HG02678 (cell line): ENCODE measurements around the gene GFM1.

Experiments used
- ATAC-seq: cut with Tn5 transposase; IDR thresholded peaks from one replicate; pipeline ENCODE4 v1.9.1; 2021; ENCODE audit warnings: mild to moderate bottlenecking, moderate library complexity; ENCODE audit not compliant: unreplicated experiment

The GFM1 gene

DNA sequence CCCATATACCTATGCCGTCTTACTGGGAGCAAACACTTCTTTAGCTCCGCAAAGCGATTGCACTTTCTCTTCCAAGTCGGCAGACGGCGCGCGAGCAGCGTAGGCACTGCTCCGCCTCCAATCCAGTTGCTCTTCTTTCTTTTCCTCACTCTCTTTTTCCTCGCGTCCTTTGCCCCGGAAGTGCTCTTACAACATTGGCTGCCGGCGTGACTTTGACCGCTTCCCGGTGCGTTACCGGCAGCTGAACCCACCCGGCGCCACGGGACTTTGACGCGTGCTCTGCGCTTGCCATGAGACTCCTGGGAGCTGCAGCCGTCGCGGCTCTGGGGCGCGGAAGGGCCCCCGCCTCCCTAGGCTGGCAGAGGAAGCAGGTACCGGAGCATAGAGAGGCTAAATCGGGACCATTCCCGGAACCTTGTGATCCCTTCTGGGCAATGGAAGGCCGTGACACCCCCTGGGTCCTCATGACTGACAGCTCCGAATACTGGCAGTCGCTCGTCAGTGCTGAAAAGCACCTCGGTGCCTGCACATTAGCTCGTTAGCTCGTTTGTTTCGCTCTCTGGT lies at the start of gene GFM1:
TSS of gene GFM1 (plus strand) at position 183 of the 564 bp plus-strand sequence. CDS start at position 291, 108 bp downstream.
- ATAC-seq: peak; percentile 99

DNA sequence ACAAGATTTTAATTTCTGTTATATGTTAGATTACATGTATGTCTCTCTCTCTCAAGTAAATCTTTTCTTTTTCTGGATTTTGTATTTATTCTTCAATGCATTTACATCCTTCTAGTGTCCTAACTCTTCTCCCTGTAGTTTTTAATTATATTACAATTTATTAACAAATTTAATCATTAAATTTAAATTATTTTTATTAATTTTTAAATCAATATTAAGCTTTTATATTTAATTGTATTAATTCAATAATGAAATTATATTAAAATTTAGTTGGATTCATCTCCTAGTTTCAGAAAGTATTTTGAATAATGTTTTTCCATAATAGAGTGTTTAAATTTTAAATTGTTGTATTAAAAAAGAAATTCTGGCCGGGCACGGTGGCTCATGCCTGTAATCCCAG lies 43.5 kb upstream of the GFM1 start:
- ATAC-seq: no peak

DNA sequence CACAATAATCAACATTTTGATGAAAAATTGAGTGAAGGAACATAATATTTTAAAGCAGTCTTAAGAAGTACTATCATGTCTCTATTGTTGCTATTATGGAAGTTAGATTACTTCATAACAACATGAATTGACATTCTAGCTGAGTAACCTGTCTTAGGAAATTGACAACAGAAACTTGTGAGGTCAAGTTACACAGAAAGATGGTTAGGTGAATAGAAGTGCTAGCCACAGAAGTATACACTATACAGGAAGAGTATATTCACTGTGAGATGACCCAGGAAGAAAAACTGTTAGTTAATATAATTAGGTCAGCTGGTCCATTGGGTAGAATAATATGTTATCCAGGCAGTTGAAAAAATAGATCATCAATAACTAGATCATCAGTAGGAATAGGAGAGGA lies 42.1 kb upstream of the GFM1 start:
- ATAC-seq: no peak

DNA sequence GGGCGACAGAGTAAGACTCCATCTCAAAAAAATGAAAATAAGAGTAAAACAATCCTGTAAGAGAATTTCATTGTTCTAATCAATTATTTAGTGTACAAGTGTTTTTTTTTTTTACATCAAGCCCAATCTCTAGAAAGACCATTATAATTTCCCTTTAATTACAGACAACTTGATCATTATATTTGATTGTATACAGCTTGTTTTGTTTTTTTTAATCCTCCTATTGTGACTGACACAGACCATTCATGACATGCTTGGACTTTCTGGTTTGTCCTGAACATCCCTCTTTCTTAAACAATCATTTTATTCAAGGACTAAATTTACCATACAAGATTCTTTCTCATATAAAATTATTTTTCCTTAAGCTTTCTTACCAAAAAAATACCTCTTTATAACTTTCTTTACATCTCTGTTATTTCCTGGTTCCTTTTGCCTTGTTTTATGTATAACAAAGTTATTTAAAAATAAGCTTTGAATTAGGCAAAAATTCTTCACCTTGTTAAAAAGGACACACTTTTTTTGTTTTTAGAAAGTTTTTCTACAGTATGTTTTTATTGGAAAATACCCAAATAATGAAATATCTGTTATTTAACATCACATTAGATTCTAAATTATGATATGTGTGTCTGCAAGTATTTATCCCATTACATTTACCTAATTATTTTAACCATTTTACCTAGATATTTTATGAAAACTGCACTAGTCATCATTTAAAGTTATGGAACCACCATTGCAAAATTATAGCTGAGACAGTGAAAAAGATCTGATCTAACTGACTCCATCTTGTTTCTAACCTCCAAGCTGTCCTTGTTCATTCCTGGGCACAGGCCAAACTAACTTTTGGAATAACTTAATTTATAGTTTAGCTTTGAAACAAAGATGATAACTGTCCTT lies 26.1 kb upstream of the GFM1 start:
- no peak for ATAC-seq

DNA sequence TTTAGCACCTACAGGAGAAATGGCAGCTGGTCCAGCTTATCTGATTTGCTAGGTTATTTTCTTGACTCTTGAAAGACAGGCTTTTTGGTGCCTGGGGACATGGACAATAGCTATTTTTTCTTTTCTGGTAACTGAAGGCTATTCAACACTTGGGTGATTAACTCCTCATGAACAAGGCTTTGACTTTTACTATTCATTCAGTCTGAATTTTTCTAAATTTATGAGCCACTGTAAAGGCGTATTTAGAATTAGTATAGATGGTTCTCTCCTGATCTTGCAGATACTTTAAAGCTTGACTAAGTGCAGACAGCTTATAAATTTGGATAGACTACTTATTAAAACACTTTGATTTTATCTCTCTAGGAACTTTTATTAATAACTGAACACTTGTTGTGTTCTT lies 18.4 kb upstream of the GFM1 start:
- ATAC-seq: no peak

DNA sequence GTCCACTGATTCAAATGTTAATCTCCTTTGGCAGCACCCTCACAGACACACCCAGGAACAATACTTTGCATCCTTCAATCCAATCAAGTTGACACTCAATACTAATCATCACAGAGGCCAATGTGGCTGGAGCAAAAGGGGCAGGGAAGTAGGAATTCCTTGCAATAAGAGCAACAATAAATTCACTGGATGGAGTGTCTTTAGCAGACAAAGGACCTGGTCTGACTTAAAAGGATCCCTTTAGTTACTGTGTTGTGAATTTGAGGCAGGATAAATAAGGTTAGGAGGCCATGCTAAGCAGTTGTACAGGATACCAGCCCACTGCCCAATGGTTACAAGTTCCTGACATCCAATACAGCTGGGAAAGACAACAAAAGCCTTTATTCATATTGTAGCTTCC lies 12.3 kb upstream of the GFM1 start:
- ATAC-seq: no peak

DNA sequence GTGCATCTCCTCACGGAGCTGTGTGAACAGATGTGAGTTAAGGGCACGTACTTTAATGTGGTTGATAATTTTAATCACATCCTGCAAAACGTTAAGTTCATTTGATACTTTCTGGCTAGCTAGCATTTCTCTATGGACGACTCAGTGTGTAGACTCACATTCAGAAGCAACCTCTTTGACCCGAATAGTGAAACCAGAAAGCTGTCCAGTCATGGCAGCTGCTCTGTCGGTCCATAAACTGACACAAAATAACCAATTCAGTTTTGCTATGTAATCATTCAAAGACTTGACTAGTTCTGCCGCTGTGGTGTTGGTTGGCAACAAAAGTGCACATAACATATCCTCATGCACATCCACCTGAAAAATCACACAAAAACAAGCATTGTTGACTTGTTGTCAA lies 3.7 kb upstream of the GFM1 start:
- ATAC-seq: no peak

DNA sequence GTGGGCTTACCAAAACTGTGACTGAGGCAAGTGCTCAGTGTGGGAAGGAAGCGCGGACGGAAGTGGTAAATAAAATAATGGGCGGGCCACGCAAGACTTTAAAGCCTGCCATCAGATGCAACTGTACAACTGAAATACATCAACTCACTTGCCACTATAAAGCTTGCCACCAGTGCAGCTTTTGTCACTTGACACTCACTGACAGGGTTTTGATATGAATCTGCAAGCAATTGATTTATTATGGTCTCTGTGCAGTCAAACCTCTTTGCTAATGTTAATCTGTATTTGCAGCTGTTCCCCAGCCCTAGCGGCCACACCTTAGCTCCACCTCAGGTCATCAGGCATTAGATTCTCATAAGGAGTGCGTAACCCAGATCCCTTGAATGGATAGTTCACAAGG lies 2.3 kb upstream of the GFM1 start:
- ATAC-seq: no peak

DNA sequence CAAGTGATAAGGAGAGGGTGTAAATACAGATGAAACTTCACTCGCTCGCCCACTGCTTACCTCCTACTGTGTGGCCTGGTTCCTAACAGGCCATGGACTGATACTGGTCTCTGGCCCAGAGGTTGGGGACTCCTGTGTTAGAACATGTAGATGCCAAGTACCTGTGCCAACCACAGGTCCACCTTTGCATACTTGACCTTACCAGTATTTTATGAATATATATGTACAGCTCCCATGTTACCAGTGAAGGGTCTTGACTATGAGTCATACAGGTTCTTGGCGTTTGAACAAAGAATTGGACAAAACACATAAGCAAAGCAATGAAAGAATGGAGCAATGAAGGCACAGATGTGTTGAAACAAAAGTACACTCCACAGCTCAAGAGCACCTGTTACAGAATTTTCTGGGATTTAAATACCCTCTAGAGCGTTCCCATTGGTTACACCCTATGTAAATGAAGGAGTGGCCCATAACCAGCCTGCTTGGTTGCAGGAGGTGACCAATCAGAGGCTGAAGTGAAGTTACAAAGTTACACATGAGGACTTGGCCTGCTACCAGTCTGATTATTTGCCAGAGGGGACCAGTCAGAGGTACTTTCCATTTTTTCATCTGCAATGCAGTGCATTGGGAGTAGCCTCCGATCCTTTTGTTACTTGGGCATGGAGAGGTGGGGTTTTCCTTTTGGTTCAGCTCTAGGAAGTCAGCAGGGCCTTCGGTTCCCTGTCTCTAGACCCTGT lies 1.7 kb upstream of the GFM1 start:
- no peak for ATAC-seq

DNA sequence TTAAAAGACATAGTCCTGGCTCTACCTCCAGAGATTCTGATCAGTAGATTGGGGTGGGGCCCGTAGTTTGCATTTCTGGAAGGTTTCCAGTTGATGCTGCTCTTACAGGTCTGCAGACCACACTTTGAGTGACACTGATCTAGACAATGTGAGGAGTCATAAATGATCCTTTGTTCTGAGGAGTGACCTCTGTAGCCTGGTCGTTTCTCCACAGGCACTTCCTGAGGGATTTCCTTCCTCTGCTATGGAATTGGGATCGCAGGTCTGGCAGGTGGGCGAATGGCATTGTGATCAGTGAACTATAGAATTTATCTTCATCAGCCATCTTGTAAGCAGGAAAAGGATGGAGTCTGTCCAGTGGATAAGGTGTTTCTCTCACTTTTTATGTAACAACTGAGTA lies 5.5 kb downstream of the GFM1 start:
- ATAC-seq: no peak

DNA sequence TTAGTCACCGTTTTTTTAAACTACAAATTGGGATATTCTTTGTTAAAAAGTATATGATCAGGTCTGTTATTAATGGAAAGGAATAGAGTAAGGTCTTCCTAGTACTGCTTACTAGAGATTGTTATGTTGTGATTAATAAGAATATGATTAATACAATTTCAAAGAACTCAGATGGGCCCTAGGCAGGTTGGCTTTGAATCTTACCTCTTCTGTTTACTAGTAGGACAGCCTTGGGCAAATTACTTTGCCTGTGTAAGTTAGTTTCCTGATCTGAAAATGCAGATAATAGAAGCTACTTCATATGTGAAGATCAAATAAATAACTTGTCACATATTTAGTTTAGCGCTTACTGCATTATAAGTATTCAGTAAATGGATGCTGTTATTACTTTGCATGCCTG lies 6.9 kb downstream of the GFM1 start:
- ATAC-seq: no peak

DNA sequence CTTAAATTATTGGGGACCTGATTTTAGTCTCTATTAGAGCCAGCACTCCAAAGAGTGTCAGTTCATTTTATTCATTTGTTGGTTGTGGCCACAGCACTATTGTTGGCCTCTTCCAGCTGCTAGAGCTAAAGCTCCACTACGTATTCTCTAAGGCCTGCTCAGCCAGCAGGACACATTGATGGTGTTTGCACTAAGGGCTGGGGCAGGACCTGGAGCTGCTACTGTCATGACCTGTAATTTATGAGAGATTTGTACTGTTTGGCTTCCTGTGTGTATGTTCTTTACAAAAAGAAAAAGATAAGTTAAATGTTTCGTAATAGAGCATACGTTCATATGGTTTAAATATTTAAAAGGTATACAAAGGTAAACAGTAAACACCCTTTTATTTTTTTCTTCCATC lies 8.1 kb downstream of the GFM1 start:
- no peak for ATAC-seq

DNA sequence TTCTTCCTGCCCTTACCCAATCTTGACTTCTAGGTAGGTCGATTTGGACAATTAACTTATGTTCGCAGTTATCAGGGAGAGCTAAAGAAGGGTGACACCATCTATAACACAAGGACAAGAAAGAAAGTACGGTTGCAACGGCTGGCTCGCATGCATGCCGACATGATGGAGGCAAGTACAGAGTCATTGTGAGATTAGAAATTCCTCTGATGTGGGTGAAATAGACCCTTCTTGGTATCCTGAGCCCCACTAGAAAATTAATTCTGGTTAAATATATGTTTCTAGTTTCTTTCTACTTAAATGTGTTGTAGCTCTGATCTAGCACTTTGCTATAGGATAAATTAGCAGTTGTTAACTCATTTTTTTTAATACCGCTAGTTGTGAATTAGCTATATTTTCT lies 14.6 kb downstream of the GFM1 start:
- ATAC-seq: no peak

DNA sequence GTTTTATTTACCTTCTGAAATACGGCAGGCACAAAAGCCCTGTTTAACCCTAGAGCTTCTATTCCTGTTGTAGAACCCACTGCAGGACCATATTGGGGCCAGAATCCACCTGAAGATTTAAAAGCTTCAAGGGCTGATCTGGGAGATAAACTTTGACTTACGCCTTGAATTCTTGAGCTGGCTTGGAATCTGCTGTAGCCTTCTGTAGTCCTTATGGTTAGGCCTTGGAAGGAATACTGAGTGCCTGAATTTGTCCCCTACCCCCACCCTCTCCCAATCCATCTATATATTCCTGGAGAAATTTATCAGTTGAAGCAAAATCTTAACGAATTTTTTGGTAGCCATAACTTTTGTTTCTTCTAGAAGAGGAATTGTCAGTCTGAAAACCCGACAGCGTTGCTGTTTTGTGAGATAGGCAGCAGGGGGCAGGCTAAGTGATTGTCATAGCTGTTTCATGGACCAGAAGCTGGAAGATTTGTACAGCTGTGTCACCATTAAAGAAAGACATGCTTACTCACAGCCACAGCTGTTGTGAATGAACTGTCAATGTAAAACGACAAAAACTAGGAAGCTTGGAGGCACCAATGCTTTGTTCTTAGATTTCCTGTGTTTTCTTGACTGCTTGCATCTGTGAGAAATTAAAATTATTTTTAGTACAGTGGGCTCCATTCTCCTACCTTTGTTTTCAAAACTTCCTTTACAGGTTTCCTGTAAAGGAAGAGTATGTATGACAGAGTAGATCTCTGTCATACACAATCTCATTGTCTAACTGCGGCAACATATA lies 15.3 kb downstream of the GFM1 start:
- peak; percentile 86 for ATAC-seq

DNA sequence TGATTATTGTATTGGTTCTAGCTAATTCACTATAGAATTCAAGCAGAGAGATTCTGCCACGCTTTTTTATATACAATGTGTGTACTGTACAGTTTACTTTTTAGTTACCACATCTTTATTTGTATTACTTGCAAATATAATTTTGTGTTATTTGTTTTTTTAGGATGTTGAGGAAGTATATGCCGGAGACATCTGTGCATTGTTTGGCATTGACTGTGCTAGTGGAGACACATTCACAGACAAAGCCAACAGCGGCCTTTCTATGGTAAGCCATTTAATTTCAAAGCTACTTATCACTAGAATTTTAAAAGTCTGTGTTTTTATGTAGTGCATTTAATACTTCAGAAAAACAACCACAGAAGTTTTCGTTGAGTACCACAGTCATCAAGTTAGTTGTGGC lies 16.4 kb downstream of the GFM1 start:
- ATAC-seq: no peak

DNA sequence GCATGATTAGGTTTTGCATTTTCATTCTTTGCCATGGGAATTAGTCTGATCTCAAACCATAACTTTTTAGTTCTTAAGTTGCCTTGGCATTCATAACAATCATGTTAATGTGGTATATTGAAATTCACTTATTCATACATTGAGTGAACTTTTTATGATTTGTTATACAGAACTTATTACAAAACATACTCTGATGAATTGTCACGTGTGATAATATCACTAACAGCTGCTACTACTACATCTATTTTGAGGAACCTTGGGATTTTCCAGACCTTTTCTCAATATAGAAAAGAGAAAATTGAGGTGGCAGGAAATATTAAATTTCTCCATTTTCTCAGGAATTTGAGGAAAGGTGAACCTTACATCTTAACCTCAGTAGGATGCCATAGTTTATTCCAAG lies 18.9 kb downstream of the GFM1 start:
- no peak for ATAC-seq

DNA sequence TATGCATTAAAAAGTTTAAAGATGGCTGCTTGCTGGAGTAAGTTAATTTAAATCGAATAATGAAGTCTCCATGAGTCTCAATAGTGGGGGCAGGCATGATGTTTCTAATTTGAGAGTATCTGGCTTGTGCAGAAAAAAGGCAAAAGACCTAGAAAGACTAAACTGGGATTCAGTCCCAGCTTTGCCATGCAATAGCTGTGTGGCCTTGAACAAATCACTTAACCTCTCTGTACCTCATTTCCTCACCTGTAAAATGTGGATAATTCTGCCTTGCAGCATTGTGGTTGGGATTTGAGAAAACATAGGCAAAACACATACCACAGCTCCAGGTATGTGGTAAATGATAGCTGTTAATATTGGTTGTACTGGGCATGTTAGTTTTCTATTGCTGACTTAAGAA lies 19.5 kb downstream of the GFM1 start:
- no peak for ATAC-seq

DNA sequence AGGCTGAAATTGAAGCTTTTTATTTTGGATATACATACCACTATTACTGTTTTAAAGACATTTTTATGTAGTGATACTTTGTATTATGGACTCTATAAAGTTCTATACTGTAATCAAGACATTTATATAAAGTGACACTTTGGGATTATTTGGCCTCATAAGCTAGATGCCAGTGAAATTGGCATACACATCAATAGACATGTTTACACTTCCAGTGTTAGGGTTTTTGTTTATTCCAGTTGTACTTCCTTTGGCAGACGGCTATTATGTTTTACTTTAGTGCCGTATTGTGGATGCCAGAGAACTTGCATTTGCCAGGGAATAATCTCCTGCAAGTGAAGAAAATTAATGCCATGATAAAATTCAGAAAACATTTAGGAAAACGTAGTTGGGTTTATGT lies 22.1 kb downstream of the GFM1 start:
- no peak for ATAC-seq

DNA sequence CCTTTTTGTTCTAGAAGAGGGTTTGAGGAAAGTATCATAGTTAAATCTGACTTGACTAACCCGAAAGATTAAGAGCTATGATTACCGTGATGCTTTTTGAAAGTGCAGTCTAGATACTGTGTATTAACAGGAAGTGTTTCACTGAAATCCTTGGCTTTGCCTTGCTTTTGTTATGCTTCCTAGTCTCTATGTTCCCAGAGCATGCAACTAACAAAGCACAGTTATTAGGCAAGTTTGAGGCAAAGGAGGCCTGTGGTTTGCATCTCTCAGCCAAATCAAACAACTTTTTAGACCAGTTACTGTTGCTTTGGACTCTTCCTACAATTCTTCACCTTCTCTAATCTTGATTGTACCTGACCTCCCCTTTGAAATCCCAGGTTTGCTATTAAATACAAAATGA lies 24.2 kb downstream of the GFM1 start:
- ATAC-seq: no peak

DNA sequence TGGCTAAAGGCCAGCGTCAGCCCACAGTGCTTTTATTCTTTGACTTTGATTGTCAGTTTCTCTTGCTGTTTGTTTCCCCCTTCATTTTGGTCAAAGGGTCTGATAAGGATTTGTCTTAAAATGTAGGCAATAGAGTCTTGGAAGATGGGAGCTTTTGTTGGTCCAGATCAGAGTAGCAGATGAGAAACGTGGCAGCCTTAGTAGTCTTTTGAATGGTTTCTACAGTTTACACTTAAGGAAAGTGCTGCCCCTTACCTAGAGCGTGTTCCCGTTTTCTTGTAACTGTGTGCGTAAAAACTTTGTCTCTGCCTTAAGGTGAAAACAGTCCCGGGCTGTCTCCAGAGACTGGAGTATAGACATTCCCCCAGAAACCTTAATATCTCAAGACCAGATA lies 27.5 kb downstream of the GFM1 start:
- peak; percentile 3 for ATAC-seq
